GM19463 (cell line): ENCODE data around the gene TMEM100.

ENCODE experiments used
- ATAC-seq: cut with Tn5 transposase; IDR thresholded peaks from one replicate; pipeline ENCODE4 v1.9.1; 2021; ENCODE audit warnings: mild to moderate bottlenecking, moderate library complexity; ENCODE audit not compliant: unreplicated experiment

The TMEM100 gene

GRCh38 chr17:55720919-55721836, 1.5 kb downstream of the TMEM100 start:
- no peak for ATAC-seq

DNA sequence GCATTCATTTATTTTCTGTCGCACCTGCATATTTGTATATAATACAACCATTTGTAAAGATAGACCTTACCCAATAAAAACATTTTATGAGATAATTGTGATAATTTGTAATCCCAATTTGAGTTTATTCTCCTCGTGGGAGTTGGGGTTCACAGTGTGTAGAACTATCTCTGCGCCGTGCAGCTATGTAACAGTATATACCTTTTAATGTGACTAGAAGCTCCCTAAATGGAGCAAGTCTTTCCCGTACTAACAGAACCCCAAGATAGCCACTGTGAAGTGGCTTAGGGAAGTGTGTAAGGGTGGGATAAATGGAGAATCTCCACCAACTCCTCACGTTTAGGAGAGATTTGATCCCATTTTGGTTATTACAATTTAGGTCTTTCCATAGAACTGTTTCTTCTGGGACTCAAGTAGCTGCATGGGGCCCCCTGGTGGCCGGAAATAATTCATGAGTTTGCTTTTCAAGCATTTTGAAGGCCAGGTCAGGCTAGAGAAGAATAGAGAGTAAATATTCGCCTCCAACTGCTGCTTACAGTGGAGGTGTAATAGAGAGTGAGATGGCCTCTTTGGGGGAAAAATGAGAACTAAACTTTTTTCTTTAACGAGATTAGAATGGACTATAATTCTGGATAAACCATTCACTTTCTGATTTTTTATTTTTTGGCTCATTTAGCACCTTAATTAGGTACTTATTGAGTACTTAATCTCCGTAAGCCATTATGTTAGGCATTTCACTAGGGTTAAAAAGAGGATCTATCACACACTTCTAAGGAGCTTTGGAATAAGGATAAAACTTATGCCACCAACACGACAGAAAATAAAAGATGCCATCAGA, 4.5 kb downstream of the TMEM100 start:
- ATAC-seq, result no peak

GRCh38 chr17:55717432-55717831, 5.2 kb downstream of the TMEM100 start:
- no peak for ATAC-seq

DNA sequence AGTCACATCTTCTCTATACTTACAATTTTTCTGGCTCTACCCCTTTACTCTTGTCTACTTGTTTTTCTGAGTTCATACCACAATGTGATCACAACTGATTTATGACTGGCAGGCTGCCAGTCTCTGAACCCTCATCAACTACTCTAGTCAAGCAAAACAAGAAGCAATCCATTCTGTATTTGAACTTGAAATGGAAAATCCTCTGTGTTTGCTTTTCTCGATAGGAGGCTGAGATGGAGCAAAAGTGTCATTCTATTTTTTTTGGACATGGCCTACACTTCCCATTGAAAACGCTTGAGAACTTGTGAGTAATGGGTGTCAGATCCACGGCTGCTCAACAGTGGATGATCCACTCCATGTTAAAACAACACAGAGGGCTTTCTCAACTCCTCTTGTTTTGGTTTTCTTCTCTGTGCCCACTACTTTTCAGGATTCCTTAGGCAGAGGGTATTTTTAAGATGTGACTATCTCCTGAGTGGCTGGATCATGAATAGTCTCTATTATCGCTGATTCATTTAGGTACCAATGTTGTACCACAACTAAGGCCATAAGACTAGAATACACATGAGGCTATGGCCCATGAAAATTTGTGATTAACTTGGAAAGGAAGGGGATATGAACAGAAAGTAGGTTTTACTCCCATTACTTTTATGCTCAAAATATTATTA, 11.7 kb downstream of the TMEM100 start:
- ATAC-seq, result no peak

DNA sequence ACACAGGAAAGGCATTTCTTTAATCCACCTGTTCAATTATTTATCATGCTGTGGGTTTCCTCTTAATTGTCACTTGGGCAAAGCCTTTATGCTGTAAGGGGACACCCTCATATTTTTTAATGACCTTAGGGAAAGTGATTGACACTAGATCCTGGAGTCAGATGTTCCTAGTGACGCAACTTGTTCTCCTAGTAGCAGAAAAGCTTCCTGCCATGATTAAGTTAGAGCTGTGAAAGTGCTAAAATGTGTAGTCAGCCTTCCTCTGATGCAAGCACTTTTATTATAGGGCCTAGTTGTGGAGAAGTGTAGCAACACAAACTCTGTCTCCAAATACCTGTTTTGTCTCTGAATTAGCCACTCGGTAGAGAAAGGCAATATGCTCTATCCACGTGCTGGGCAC, 12.3 kb downstream of the TMEM100 start:
- no peak for ATAC-seq

- no peak for ATAC-seq
These were observed 12.7 kb downstream of the TMEM100 start for GRCh38 chr17:55709984-55710383.

DNA sequence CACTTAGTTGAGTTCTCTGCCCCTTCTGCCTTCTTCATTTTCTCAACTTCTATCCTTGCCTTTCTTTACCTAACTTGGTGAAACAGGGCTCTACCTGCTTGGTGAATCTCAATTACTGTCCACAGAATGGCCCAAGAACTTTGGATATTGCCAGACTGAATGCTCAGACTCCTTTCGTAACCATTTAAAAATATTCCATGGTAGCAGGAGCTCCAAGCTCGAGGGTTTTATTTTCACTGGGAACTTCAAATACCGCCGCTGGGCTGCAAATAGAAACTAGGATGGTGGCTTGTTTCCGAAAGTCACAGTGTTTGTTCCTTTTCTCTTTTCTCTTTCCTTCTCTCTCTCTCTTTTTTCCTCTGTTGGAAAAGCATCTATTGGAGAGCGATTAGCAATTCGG, 13.2 kb downstream of the TMEM100 start:
- ATAC-seq, result no peak

DNA sequence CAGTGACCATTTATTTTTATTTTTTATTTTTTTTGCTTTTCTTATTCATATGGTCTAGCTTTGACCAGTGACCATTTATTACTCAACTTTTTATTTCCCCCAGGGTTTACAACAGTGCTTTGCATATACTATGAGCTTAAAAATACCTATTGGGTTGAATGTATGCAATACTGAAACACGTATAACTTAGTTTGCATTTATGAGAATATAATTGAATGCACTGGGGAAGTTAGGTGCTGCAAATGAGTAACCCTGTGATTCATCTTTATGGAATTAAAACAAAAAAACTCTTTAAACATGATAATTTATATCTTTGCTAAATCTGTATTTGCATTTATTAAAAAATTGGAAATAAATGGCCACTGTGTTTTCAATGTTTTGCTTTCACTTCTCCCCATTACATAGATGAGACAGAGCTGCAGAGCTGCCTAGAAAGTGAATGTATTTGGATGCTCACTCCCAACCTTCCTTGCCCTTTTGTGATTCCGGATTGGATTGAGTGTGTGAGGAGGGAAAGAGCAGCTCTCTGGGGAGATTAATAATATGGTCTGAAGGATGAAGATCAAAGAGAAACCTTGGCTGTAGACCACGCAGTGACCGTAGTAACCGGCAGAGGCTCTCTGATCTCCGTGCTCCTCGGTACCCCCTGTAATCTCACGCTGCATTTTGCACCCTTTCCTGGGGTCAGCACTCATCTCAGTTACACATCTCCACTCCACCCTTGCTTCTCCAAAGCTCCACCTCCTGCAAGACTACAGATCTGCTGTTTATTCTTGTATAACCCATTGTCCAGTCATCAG, 14.3 kb downstream of the TMEM100 start:
- no peak for ATAC-seq

- ATAC-seq, result no peak
These were observed 15.6 kb downstream of the TMEM100 start for GRCh38 chr17:55706808-55707773.

- no peak for ATAC-seq
These were observed 16.8 kb downstream of the TMEM100 start for GRCh38 chr17:55705847-55706246.

DNA sequence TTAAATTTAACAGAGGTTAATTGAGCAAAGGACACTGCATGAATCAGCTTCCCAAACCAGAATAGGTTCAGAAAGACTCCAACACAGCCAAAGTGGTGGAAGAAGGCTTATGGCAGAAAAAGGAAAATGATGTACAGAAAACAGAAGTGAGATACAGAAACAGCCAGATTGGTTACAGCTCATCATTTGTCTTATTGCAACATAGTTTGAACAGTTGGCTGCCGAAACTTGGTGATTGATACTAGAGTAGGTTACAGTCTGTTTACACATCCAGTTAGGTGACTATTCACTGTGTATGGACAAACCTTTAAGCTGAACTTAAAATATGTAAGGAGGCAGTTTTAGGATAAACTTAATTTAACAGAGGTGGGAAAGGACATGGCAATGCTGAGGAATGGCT, 18.3 kb downstream of the TMEM100 start:
- ATAC-seq, result no peak

DNA sequence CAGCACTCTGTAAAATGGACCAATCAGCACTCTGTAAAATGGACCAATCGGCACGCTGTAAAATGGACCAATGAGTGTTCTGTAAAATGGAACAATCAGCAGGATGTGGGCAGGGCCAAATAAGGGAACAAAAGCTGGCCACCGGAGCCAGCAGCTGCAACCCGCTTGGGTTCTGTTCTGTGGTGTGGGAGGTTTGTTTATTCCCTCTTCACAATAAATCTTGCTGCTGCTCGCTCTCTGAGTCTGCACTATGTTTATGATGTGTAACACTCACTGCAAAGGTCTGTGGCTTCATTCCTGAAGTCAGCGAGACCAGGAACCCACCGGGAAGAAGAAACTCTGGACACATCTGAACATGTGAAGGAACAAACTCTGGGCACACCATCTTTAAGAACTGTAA, 20.5 kb downstream of the TMEM100 start:
- ATAC-seq, result no peak

GRCh38 chr17:55699181-55699860, 23.3 kb downstream of the TMEM100 start:
- no peak for ATAC-seq

- no peak for ATAC-seq
These were observed 28.3 kb downstream of the TMEM100 start for GRCh38 chr17:55694286-55694910.

GRCh38 chr17:55693254-55694216, 29.1 kb downstream of the TMEM100 start:
- ATAC-seq, result no peak

GRCh38 chr17:55692276-55692675, 30.4 kb downstream of the TMEM100 start:
- no peak for ATAC-seq

GRCh38 chr17:55691666-55692065, 31.0 kb downstream of the TMEM100 start:
- no peak for ATAC-seq
